HG02981 (cell line): ENCODE data around the gene CIAO2B.
"Not testable (repeated sequence)": the region's sequence is repeated elsewhere in the genome, so short reads cannot be mapped to it uniquely, and the experiment has no call there.

Experiments used
- ATAC-seq: cut with Tn5 transposase; IDR thresholded peaks from one replicate; pipeline ENCODE4 v1.9.1; 2021; ENCODE audit warnings: mild to moderate bottlenecking, moderate library complexity; ENCODE audit not compliant: unreplicated experiment

The CIAO2B gene

DNA sequence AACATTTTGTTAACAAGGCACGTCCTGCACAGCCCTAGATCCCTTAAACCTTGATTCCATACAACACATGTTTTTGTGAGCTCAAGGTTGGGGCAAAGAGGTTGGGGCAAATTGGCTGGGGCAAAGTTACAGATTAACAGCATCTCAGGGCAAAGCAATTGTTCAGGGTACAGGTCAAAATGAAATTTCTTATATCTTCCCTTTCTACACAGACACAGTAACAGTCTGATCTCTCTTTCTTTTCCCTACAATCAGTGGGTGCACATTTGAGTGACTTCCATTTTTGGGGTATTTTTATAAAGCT lies 21.9 kb upstream of the CIAO2B start:
- not testable (repeated sequence) for ATAC-seq

GRCh38 chr16:66955363-66956153 lies 21.4 kb upstream of the CIAO2B start:
- not testable (repeated sequence) for ATAC-seq

DNA sequence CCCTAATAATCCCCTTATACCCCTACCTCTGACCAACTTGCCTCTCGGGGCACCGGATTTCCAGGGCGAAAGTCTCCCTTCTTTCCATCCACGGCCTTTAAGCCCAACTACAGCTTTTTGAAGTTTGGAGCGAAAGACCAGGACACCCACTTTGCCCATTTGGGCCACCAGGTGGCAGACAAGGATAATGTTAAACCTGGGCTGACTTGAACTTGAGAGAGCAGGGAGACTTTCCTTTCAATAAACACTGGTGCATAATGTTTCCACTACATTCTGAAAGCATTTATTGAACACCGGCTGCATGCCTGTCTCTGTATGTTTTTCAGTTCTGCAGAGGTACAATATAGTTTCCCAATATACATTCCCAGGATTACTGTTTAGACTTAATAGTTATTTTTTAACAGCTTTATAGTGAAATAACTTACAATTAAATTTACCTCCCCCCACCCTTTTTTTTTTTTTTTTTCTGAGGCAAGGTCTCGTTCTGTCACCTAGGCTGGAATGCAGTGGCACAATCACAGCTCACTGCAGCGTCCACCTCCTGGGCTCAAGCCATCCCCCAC lies 20.0 kb upstream of the CIAO2B start:
- no peak for ATAC-seq

GRCh38 chr16:66953462-66954096 lies 19.4 kb upstream of the CIAO2B start:
- no peak for ATAC-seq

GRCh38 chr16:66952430-66953110 lies 18.4 kb upstream of the CIAO2B start:
- ATAC-seq: no peak

GRCh38 chr16:66950971-66951790 lies 17.0 kb upstream of the CIAO2B start:
- ATAC-seq: no peak

DNA sequence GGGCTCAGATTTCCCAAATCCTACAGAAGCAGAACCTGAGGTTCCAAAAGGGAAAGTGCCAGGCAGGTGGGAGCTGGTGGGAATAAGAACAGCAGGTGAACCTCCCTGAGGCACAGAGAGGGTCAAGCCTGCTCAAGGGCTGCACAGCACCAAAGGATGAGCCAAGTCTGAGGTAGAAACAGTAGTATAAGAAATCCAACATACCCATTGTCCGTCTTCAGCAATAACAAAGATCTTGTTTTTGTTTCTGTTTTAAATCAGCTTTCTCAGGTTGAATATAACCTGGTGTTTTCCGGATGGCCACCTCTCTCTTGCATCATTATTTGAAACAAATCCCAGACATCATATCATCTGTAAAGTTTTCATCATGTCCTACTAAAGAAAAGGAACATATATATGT lies 16.2 kb upstream of the CIAO2B start:
- no peak for ATAC-seq

GRCh38 chr16:66949472-66949871 lies 15.3 kb upstream of the CIAO2B start:
- ATAC-seq: no peak

DNA sequence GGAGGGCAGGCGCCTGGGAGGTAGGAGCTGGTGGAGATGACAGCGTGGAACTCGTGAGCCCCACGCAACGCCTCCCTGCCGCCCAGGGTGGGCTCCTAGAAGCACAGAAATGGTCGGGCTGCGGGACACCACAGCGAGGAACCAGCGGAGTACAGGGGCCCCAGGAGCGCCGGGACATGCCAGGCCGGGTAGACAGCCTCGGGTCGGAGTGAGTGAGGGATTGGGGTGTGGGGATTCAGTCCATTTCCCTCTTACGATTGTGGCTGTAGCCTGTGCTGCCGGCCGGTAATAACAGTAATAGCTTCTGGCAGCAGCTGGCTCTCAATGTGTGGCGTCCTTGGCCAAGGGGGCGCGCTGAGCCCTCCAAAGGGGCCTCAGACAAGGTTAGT lies 14.6 kb upstream of the CIAO2B start:
- no peak for ATAC-seq

GRCh38 chr16:66948134-66948836 lies 14.1 kb upstream of the CIAO2B start:
- no peak for ATAC-seq

- peak; percentile 62 for ATAC-seq
Measured at GRCh38 chr16:66947302-66948065, 13.3 kb upstream of the CIAO2B start.

DNA sequence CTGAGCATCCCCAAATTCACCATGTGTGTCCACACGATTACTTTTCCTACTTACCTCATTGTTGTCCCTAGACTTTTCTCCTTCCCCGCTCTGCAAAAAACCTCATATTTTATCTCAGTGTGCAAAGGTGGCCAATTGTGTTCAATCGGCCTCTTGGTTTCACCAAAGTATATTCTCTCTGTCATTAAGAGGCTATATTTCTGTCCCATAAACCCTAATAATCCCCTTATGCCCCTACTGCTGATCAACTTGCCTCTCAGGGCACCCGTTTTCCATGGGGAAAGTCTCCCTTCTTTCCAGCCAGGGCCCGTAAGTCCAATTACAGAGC lies 12.7 kb upstream of the CIAO2B start:
- ATAC-seq: no peak

DNA sequence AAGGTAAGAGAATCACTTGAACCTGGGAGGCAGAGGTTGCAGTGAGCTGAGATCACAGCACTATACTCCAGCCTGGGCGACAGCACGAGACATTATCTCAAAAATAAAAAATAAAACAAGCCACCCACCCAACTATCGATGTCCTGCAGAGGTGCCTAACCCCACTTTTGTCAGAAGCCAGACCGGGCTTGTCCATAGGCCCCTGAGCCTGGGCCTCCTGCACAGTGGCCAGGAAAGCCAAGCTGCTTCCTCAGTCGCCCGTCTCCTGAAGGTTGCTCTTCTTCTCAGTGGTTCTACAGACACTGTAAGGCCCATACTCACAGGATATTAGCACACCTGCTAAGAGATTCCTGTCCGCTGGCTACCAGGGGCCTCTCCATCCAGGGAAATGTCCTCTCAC lies 12.3 kb upstream of the CIAO2B start:
- ATAC-seq: no peak

DNA sequence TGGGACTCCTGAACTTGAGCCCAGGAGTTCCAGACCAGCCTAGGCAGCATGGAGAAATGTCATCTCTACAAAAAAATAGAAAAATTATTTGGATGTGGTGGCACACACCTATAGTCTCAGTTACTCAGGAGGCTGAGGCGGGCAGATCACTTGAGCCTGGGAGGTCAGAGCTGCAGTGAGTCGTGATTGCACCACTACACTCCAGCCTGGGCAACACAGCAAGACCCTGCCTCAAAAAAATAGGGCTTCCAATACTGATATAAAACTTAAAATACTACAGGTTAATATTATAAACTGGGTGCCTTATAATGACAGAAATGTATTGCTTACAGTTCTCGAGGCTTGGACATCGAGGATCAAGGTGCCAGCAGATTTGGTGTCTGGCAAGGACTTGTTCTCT lies 11.7 kb upstream of the CIAO2B start:
- ATAC-seq: no peak

DNA sequence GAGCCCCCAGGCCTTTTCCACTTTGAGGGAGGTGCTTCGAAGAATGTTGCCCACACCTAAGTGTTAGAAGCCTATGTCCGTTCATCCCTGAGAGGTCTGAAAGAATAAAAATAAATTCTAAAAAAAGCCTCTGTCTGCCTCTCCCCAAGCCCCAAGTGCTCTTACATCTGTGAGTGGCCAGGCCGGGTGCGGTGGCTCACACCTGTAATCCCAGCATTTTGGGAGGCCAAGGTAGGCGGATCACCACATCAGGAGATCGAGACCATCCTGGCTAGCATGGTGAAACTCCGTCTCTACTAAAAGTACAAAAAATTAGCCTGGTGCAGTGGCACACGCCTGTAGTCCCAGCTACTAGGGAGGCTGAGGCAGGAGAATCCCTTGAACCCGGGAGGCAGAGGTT lies 10.8 kb upstream of the CIAO2B start:
- not testable (repeated sequence) for ATAC-seq

DNA sequence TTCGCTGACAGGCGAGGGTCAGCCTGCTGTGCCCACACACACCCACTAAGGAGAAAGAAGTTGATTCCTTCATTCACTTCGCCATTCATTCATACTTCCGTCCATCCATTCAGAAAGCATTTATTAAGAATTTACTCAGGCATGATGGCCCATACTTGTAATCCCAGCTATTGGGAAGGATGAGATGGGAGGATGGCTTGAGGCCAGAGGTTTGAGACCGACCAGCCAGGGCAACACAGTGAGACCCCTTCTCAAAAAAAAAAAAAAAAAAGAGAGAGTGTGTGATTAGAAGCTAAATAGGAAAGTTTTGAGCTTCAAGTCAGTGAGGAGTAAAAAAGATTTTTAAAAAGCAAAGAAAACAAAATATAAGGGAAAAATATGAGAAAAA lies 9.8 kb upstream of the CIAO2B start:
- no peak for ATAC-seq

DNA sequence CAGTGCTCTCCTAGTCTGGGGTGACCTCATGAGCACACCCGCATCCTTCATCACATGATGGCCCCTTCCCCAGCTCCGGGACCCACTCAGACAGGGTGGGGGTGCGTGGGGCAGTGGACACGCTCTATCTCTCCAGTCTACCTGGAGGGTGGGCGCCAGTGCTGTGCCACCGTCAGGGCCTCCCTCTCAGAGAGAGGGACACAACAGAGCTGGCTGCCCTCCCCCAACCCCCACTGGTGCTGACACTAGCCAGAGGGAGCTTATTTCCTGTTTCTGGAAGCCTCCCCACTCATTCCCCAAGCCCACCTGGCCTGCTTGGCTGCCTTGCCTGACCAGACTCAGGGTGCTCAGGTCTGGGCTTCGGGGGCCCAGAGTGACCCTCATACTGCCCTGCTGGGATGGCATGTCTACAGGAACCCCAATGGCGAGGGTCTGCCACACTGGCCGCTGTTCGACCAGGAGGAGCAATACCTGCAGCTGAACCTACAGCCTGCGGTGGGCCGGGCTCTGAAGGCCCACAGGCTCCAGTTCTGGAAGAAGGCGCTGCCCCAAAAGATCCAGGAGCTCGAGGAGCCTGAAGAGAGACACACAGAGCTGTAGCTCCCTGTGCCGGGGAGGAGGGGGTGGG lies 9.3 kb upstream of the CIAO2B start:
- no peak for ATAC-seq

GRCh38 chr16:66942981-66943380 lies 8.8 kb upstream of the CIAO2B start:
- ATAC-seq: no peak

DNA sequence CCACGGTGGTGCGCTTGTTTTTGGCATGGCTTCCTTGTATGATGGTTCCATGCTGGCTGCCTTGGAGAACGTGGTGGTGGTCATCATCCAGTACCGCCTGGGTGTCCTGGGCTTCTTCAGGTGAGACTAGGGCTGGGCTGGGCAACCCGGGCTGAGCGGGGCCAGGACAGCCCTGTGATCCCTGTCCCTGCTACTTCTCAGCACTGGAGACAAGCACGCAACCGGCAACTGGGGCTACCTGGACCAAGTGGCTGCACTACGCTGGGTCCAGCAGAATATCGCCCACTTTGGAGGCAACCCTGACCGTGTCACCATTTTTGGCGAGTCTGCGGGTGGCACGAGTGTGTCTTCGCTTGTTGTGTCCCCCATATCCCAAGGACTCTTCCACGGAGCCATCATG lies 6.0 kb upstream of the CIAO2B start:
- ATAC-seq: no peak
